Caco-2 (cell line): ENCODE results near the gene FHIT. TPM values are rescaled to one million over a fixed set of nuclear protein-coding genes. Genes with fewer than 3 reads are reported as not detected.

Experiments used
- BruUV-seq: library from RNA; stranded (reverse); fragments of 400-500 nt; replicated peaks from 2 replicates; lab custom pipeline; 2021; lab: Mats Ljungman, UMichigan
- CTCF ChIA-PET: fragments of 300-600 bp; sonication (Branson Sonifier 250); formaldehyde crosslinking; loops from one replicate; lab custom pipeline; 2022; ENCODE audit warnings: antibody characterized with exemption; lab: Charles Lee
- POLR2A ChIA-PET: fragments of 300-600 bp; sonication (Branson Sonifier 250); formaldehyde crosslinking; loops from one replicate; lab custom pipeline; 2022; ENCODE audit warnings: antibody characterized with exemption; lab: Charles Lee
- DNase-seq, 2 experiments: peaks; one replicate each; pipeline versions ENCODE4 v3.0.0 to v3.0.0-alpha.2; 2020 to 2022
- H3K27me3 ChIP-seq: replicated peaks from 2 replicates; pipeline ENCODE4 v1.6.0; 2011; ENCODE audit warnings: low read length; ENCODE audit not compliant: control insufficient read depth, insufficient read depth
- H3K36me3 ChIP-seq: 2 replicates; pipeline ENCODE4 v1.5.1; 2011; ENCODE audit warnings: low read length; ENCODE audit not compliant: control insufficient read depth, insufficient read depth
- H3K4me1 ChIP-seq: fragments of 250-450 bp; sonication (Bioruptor Pico); 2 replicates; pipeline ENCODE4 v1.5.1; 2020; ENCODE audit warnings: mild to moderate bottlenecking
- H3K4me3 ChIP-seq: 2 replicates; pipeline ENCODE4 v1.5.1; 2011; ENCODE audit warnings: low read depth, mild to moderate bottlenecking, control low read depth, low read length
- H3K9me3 ChIP-seq: fragments of 250-450 bp; sonication (Bioruptor Pico); 2 replicates; pipeline ENCODE4 v1.5.1; 2020; ENCODE audit warnings: mild to moderate bottlenecking, moderate library complexity
- H3K27ac Mint-ChIP-seq: one replicate; pipeline ENCODE4 v1.8.0; 2022; ENCODE audit warnings: mixed read lengths; ENCODE audit not compliant: unreplicated experiment
- H3K27me3 Mint-ChIP-seq: one replicate; pipeline ENCODE4 v1.8.0; 2022; ENCODE audit warnings: mixed read lengths; ENCODE audit not compliant: insufficient read depth, unreplicated experiment
- H3K36me3 Mint-ChIP-seq: one replicate; pipeline ENCODE4 v1.8.0; 2022; ENCODE audit warnings: mild to moderate bottlenecking, mixed read lengths; ENCODE audit not compliant: insufficient read depth, unreplicated experiment
- H3K4me1 Mint-ChIP-seq: one replicate; pipeline ENCODE4 v1.8.0; 2022; ENCODE audit warnings: low read depth, mixed read lengths; ENCODE audit not compliant: unreplicated experiment
- H3K4me3 Mint-ChIP-seq: one replicate; pipeline ENCODE4 v1.8.0; 2022; ENCODE audit warnings: mild to moderate bottlenecking, moderate library complexity, mixed read lengths; ENCODE audit not compliant: unreplicated experiment
- H3K9me3 Mint-ChIP-seq: one replicate; pipeline ENCODE4 v1.8.0; 2022; ENCODE audit warnings: mixed read lengths; ENCODE audit not compliant: unreplicated experiment
- intact Hi-C: fragments of 100-400 bp; cut with micrococcal nuclease; formaldehyde crosslinking; loops from one replicate; pipeline ENCODE4 v1.10.0; 2022; ENCODE audit not compliant: unreplicated experiment
- total RNA-seq: library from RNA; stranded (reverse); gene quantifications from 2 replicates; pipeline ENCODE4 v1.2.3, GENCODE V29; 2022
- TF ChIP-seq, protein P1 (sequence below), 2 experiments: fragments of 200-600 bp in 1 of 2; IDR thresholded peaks; 1 replicate in 1 of 2; 2 replicates in 1 of 2; pipeline versions ENCODE4 v1.5.1 to v1.8.0; 2011 to 2022; ENCODE audit warnings: antibody characterized with exemption in 1 of 2, control low read depth in 1 of 2, inconsistent platforms in 1 of 2, low read depth in 1 of 2, low read length in 1 of 2, mild to moderate bottlenecking in 1 of 2, moderate library complexity in 1 of 2; ENCODE audit not compliant: insufficient read depth in 1 of 2, severe bottlenecking in 1 of 2, unreplicated experiment in 1 of 2

Gene FHIT
- total RNA-seq, 1 experiment from 2014 or later: 8.3 TPM

DNA sequence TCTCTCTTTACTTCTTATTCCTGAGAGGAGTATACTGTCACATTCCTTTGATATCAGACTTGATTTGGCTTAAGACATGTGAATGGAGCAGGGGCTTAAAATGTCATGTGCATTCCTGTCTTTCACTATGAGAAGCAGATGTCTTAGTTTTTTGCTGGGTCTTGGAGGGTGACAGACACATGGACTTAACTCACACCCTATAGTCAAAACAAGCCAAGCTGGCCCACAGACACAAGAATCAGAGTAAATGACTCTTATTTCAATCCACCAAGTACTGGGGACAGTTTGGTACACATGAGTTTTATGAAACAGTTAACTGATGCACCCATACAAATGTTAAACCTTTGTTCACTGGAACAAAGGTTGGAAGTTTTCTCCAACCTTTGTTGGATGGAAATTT is 1177.3 kb downstream of the FHIT start:
- CTCF ChIA-PET: no interaction called here
- H3K4me3 Mint-ChIP-seq: no peak overlapping the region
- H3K36me3 Mint-ChIP-seq: no peaks in the 10 kb centered on the region
- no TSS peak for BruUV-seq
- H3K27ac Mint-ChIP-seq: no peak overlapping the region
- Histone ChIP-seq H3K4me1 (no peaks in the 10 kb centered on the region), H3K27me3 (no peaks in the 10 kb centered on the region), H3K36me3 (no peaks in the 10 kb centered on the region), H3K9me3 (no peaks in the 10 kb centered on the region), H3K4me3 (no peak overlapping the region)
- POLR2A ChIA-PET: no interaction called here
- no peaks in the 10 kb centered on the region for H3K9me3 Mint-ChIP-seq
- TF ChIP-seq, protein P1, sequence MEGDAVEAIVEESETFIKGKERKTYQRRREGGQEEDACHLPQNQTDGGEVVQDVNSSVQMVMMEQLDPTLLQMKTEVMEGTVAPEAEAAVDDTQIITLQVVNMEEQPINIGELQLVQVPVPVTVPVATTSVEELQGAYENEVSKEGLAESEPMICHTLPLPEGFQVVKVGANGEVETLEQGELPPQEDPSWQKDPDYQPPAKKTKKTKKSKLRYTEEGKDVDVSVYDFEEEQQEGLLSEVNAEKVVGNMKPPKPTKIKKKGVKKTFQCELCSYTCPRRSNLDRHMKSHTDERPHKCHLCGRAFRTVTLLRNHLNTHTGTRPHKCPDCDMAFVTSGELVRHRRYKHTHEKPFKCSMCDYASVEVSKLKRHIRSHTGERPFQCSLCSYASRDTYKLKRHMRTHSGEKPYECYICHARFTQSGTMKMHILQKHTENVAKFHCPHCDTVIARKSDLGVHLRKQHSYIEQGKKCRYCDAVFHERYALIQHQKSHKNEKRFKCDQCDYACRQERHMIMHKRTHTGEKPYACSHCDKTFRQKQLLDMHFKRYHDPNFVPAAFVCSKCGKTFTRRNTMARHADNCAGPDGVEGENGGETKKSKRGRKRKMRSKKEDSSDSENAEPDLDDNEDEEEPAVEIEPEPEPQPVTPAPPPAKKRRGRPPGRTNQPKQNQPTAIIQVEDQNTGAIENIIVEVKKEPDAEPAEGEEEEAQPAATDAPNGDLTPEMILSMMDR (IDR thresholded peaks at IDR 0.05; ENCODE audit: insufficient read depth in 1 of 2, low read depth in 1 of 2, low read length in 1 of 2, severe bottlenecking in 1 of 2, unreplicated experiment in 1 of 2): no peak
- H3K4me1 Mint-ChIP-seq: no peaks in the 10 kb centered on the region
- DNase-seq: no peak
- intact Hi-C loops: no loop called here
- H3K27me3 Mint-ChIP-seq: peaks cover 4% of the 10 kb centered on the region

DNA sequence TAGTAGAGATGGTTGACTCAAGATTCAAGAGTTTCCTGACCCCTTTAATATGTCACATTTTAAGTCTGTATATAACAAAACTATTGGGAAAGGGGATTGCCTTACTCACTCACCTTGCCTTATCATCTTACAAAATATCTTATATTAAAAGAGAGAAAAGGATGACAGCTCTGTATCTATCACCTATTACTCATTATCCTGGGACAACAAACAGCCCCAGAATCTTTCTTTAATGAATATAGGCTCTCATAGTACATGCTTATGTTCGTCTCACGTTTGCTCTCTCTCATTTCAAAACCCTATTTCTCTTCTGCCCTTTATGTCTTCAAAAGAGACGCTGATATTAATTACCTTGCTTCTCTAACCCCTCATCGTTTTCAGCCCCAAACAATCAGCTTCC is 1178.0 kb downstream of the FHIT start:
- Mint-ChIP-seq H3K4me1 (no peaks in the 10 kb centered on the region), H3K27me3 (peaks cover 4% of the 10 kb centered on the region), H3K4me3 (no peak overlapping the region), H3K9me3 (no peaks in the 10 kb centered on the region), H3K27ac (no peak overlapping the region), H3K36me3 (no peaks in the 10 kb centered on the region)
- CTCF ChIA-PET: no interaction called here
- no peaks in the 10 kb centered on the region for H3K9me3 ChIP-seq
- DNase-seq: no peak
- POLR2A ChIA-PET: no interaction called here
- TF ChIP-seq, protein P1 (IDR thresholded peaks at IDR 0.05; ENCODE audit: insufficient read depth in 1 of 2, low read depth in 1 of 2, low read length in 1 of 2, severe bottlenecking in 1 of 2, unreplicated experiment in 1 of 2): no peak
- intact Hi-C loops: no loop called here
- no TSS peak for BruUV-seq
- H3K36me3 ChIP-seq: no peaks in the 10 kb centered on the region
- no peaks in the 10 kb centered on the region for H3K4me1 ChIP-seq
- H3K27me3 ChIP-seq: no peaks in the 10 kb centered on the region
- H3K4me3 ChIP-seq: no peak overlapping the region

DNA sequence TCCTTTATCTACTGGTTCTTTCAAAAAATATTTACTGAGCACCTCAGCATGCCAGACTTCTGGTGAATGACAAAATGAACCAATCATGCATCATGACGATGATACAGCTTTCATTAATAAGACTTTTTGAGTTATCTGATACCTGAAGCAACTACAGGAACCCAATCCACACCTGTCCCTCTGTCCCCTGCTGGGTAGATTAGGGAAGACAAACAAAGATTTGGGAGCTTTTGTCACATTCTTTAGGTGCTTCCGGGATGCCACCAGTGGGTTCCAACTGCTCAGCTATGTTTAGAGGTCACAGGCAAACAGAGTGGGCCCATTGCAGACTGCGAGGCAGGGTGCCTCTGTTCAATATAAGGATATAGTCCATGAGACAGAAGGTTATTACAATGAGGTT is 1180.9 kb downstream of the FHIT start:
- Mint-ChIP-seq H3K36me3 (no peaks in the 10 kb centered on the region), H3K4me1 (no peaks in the 10 kb centered on the region)
- CTCF ChIA-PET: no interaction called here

More for the DNA sequence above, 1180.9 kb downstream of the FHIT start:
- TF ChIP-seq, protein P1 (IDR thresholded peaks at IDR 0.05; ENCODE audit: insufficient read depth in 1 of 2, low read depth in 1 of 2, low read length in 1 of 2, severe bottlenecking in 1 of 2, unreplicated experiment in 1 of 2): no peak
- no peaks in the 10 kb centered on the region for H3K9me3 Mint-ChIP-seq
- DNase-seq: no peak
- Histone ChIP-seq H3K36me3 (no peaks in the 10 kb centered on the region), H3K9me3 (no peaks in the 10 kb centered on the region), H3K27me3 (no peaks in the 10 kb centered on the region), H3K4me1 (no peaks in the 10 kb centered on the region), H3K4me3 (no peak overlapping the region)
- peaks cover 4% of the 10 kb centered on the region for H3K27me3 Mint-ChIP-seq
- POLR2A ChIA-PET: no interaction called here
- no peak overlapping the region for H3K4me3 Mint-ChIP-seq
- BruUV-seq: no TSS peak
- no peak overlapping the region for H3K27ac Mint-ChIP-seq
- intact Hi-C loops: no loop called here
